ENCODE measurements around the gene ZNF865. TPM values are rescaled to one million over a fixed set of nuclear protein-coding genes. Genes with fewer than 3 reads are reported as not detected.
A peak's percentile ranks its signal among the peaks of the same experiment; 100 is the strongest.

Gene ZNF865
- total RNA-seq, 1 experiment from 2014 or later = 13.2 TPM

DNA sequence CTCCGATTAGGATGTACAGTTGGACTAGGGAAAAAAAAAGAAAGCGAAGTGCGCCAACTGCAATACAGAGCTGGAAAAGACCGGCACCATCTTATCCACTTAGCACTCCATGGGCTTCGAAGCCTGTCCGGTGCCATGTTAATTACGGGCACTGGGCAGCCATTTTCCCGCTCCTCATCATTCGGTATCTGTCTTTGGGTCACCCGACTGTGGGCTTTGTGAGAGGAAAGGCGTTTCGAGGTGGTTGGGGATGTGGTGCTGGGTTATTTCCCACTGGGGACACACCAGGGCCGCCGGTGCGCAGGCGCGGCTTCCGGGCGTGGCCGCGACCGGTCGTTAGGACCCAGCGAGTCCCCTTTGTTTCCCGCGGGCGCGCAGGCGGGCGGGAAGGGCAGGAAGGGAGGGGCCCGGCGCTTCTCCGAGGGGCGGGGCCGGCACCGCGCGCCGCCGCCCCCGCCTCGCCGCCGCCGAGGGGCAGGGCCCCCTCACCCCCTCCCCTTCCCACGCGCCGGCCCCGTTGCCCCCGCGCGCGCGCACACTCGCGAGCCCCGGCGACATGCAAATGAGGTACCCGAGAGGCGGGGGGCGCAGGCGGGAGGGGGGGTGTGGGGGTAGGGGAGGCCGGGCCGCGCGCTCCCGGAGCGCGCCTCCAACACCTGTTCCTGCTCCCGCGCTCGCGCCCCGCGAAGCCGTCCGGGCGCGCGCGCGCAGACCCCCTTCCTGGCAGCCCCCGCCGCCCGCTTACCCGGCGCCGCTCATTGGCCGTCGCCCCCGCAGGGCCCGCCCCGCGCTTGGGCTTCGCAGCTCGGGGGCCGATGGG is 5.4 kb upstream of the ZNF865 start, which contains the start of gene ZNF524:
Gene ZNF524 (plus strand): TSS at position 447 of the 820 bp plus-strand sequence. CDS start 1,825 bp downstream, outside the sequence.
- Histone ChIP-seq H3K27me3 (replicated peaks; ENCODE audit: control insufficient read depth, insufficient read depth, low read length) (no peaks in the 10 kb centered on the region), H3K4me3 (ENCODE audit: low read depth, low read length) (peak within 1 kb of the TSS; percentile 70), H3K4me1 (peaks cover 5% of the 10 kb centered on the region), H3K9me3 (no peaks in the 10 kb centered on the region), H3K36me3 (ENCODE audit: control insufficient read depth, insufficient read depth, low read length) (peaks cover 3% of the 10 kb centered on the region)
- intact Hi-C loops (cut with micrococcal nuclease; ENCODE audit: unreplicated experiment) = loop anchor here (1.0 kb wide), 3 partner anchors 13 to 24 kb away; partner anchors contain the start of gene ZNF784
- DNase-seq = peak; percentile 89 to 92
- H3K27ac Mint-ChIP-seq (ENCODE audit: unreplicated experiment) = peak within 1 kb of the TSS; percentile 98
- POLR2A ChIA-PET = interaction anchor here (0.5 to 2.6 kb wide), 18 partner anchors 13 to 1409 kb away, joined by 3 to 27 read pairs (median 6); partner anchors contain the start of genes HSPBP1, ISOC2, KMT5C and TMEM238
- H3K4me1 Mint-ChIP-seq (ENCODE audit: low read depth, unreplicated experiment) = peaks cover 14% of the 10 kb centered on the region
- BruUV-seq (replicated peaks) = TSS peak; percentile 24
- peaks cover 62% of the 10 kb centered on the region for H3K36me3 Mint-ChIP-seq (ENCODE audit: insufficient read depth, unreplicated experiment)
- peaks cover 9% of the 10 kb centered on the region for H3K9me3 Mint-ChIP-seq (ENCODE audit: unreplicated experiment)
- H3K4me3 Mint-ChIP-seq (ENCODE audit: unreplicated experiment) = peak within 1 kb of the TSS; percentile 87
- H3K27me3 Mint-ChIP-seq (ENCODE audit: insufficient read depth, unreplicated experiment) = no peaks in the 10 kb centered on the region
- CTCF ChIA-PET = interaction anchor here (1.1 to 2.0 kb wide), 5 partner anchors 19 to 133 kb away, joined by 3 to 14 read pairs (median 6); partner anchors contain the start of gene ZNF579
- TF ChIP-seq, protein P1, sequence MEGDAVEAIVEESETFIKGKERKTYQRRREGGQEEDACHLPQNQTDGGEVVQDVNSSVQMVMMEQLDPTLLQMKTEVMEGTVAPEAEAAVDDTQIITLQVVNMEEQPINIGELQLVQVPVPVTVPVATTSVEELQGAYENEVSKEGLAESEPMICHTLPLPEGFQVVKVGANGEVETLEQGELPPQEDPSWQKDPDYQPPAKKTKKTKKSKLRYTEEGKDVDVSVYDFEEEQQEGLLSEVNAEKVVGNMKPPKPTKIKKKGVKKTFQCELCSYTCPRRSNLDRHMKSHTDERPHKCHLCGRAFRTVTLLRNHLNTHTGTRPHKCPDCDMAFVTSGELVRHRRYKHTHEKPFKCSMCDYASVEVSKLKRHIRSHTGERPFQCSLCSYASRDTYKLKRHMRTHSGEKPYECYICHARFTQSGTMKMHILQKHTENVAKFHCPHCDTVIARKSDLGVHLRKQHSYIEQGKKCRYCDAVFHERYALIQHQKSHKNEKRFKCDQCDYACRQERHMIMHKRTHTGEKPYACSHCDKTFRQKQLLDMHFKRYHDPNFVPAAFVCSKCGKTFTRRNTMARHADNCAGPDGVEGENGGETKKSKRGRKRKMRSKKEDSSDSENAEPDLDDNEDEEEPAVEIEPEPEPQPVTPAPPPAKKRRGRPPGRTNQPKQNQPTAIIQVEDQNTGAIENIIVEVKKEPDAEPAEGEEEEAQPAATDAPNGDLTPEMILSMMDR (IDR thresholded peaks at IDR 0.05; ENCODE audit: insufficient read depth in 1 of 2, low read depth in 1 of 2, low read length in 1 of 2, severe bottlenecking in 1 of 2, unreplicated experiment in 1 of 2) = no peak

DNA sequence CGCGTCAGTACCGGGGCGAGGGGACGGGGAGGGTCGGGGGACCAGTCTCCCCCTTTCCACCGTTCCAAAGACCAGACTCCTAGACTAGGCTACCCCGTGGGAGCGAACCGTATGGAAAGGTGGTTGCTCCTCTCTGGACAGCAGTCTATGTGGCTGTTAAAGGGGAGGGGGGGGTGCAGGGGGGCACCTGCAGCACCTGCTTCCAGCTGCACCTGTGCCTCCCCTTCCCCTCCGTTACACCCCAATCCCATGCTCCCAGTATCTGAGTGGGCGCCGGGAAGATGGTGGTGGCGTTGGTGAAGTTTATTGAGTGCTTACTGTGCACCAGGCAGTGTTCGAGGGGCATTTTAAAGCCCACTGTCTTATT is 4.8 kb upstream of the ZNF865 start:
- Mint-ChIP-seq H3K27ac (ENCODE audit: unreplicated experiment) (no peak overlapping the region), H3K36me3 (ENCODE audit: insufficient read depth, unreplicated experiment) (peaks cover 60% of the 10 kb centered on the region), H3K4me3 (ENCODE audit: unreplicated experiment) (peak overlapping the region; percentile 87), H3K27me3 (ENCODE audit: insufficient read depth, unreplicated experiment) (no peaks in the 10 kb centered on the region), H3K9me3 (ENCODE audit: unreplicated experiment) (peaks cover 9% of the 10 kb centered on the region), H3K4me1 (ENCODE audit: low read depth, unreplicated experiment) (peaks cover 14% of the 10 kb centered on the region)
- TF ChIP-seq, protein P1 (IDR thresholded peaks at IDR 0.05; ENCODE audit: insufficient read depth in 1 of 2, low read depth in 1 of 2, low read length in 1 of 2, severe bottlenecking in 1 of 2, unreplicated experiment in 1 of 2) = no peak
- ChIA-PET CTCF (no interaction called here), POLR2A (interaction anchor here (2.6 kb wide), 1 partner anchor 14 kb away, joined by 21 read pairs; no protein-coding TSS in a partner anchor)
- Histone ChIP-seq H3K9me3 (no peaks in the 10 kb centered on the region), H3K36me3 (ENCODE audit: control insufficient read depth, insufficient read depth, low read length) (no peaks in the 10 kb centered on the region; the same call in none of the 2 replicates), H3K27me3 (replicated peaks; ENCODE audit: control insufficient read depth, insufficient read depth, low read length) (no peaks in the 10 kb centered on the region), H3K4me3 (ENCODE audit: low read depth, low read length) (peak overlapping the region; percentile 70), H3K4me1 (peaks cover 5% of the 10 kb centered on the region)
- intact Hi-C loops (cut with micrococcal nuclease; ENCODE audit: unreplicated experiment) = no loop called here
- no peak for DNase-seq
- BruUV-seq (replicated peaks) = no TSS peak

DNA sequence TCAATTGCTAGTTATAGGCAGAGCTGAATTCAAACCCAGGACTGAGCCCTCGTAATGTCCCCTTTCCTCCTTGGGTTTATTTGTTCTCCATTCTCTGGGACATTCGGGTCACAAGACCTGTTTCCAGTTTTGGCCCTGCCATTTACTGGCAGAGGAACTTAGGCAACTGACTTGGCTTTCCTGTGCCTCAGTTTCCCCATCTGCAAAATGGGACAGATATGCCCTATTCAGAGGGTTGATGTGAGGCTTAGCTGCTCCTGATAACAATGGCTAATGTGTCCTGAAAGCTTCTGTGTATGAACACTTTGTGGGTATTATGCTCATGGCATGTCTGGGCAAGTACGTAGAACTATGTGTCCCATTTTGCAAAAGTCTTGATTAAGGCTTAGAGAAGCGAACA is 4.4 kb upstream of the ZNF865 start:
- H3K36me3 Mint-ChIP-seq (ENCODE audit: insufficient read depth, unreplicated experiment) = peaks cover 60% of the 10 kb centered on the region
- BruUV-seq (replicated peaks) = no TSS peak

More for the DNA sequence above, 4.4 kb upstream of the ZNF865 start:
- intact Hi-C loops (cut with micrococcal nuclease; ENCODE audit: unreplicated experiment) = no loop called here
- no peaks in the 10 kb centered on the region for H3K27me3 ChIP-seq (replicated peaks; ENCODE audit: control insufficient read depth, insufficient read depth, low read length)
- H3K4me1 Mint-ChIP-seq (ENCODE audit: low read depth, unreplicated experiment) = peaks cover 17% of the 10 kb centered on the region
- ChIA-PET POLR2A (interaction anchor here (2.6 kb wide), 1 partner anchor 14 kb away, joined by 21 read pairs; no protein-coding TSS in a partner anchor), CTCF (no interaction called here)
- TF ChIP-seq, protein P1 (IDR thresholded peaks at IDR 0.05; ENCODE audit: insufficient read depth in 1 of 2, low read depth in 1 of 2, low read length in 1 of 2, severe bottlenecking in 1 of 2, unreplicated experiment in 1 of 2) = no peak
- no peak for DNase-seq
- H3K27me3 Mint-ChIP-seq (ENCODE audit: insufficient read depth, unreplicated experiment) = no peaks in the 10 kb centered on the region
- peak overlapping the region; percentile 87 for H3K4me3 Mint-ChIP-seq (ENCODE audit: unreplicated experiment)
- H3K9me3 Mint-ChIP-seq (ENCODE audit: unreplicated experiment) = peaks cover 9% of the 10 kb centered on the region
- peaks cover 5% of the 10 kb centered on the region for H3K4me1 ChIP-seq
- H3K9me3 ChIP-seq = no peaks in the 10 kb centered on the region
- H3K36me3 ChIP-seq (ENCODE audit: control insufficient read depth, insufficient read depth, low read length) = no peaks in the 10 kb centered on the region; the same call in none of the 2 replicates
- H3K4me3 ChIP-seq (ENCODE audit: low read depth, low read length) = peak overlapping the region; percentile 70
- no peak overlapping the region for H3K27ac Mint-ChIP-seq (ENCODE audit: unreplicated experiment)
